ENCODE measurements around the gene MINAR1.

DNA sequence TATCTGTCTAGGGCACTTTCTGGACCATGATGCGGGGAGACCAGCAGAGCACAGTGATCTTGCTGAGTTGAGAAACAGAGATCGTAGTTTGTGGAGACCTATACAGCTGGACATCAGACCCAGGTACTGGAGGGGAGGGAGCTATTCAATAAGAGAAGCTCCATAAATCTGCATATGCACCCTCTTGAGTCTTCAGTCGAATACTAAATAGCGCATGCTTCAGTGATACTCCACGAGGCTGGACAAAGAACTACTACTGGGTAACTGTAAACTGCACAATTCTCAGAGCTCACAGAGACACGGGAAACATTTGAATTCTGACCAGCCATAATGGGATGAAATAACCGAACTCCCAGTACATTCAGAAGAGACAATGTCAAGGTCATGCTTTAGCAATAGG is 49.7 kb downstream of the MINAR1 start:
- no peak for TF ChIP-seq EZH2 (IDR thresholded peaks at IDR 0.05; ENCODE audit: insufficient read depth, low read length)
- TF ChIP-seq, protein P1, sequence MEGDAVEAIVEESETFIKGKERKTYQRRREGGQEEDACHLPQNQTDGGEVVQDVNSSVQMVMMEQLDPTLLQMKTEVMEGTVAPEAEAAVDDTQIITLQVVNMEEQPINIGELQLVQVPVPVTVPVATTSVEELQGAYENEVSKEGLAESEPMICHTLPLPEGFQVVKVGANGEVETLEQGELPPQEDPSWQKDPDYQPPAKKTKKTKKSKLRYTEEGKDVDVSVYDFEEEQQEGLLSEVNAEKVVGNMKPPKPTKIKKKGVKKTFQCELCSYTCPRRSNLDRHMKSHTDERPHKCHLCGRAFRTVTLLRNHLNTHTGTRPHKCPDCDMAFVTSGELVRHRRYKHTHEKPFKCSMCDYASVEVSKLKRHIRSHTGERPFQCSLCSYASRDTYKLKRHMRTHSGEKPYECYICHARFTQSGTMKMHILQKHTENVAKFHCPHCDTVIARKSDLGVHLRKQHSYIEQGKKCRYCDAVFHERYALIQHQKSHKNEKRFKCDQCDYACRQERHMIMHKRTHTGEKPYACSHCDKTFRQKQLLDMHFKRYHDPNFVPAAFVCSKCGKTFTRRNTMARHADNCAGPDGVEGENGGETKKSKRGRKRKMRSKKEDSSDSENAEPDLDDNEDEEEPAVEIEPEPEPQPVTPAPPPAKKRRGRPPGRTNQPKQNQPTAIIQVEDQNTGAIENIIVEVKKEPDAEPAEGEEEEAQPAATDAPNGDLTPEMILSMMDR (IDR thresholded peaks at IDR 0.05; ENCODE audit: insufficient read depth, low read depth, low read length) = no peak

Measured in astrocyte (in vitro differentiated cells and primary cell).